OCI-LY1 (cell line): ENCODE measurements around the gene NOXO1.

Source experiments
- EZH2 ChIP-seq: fragments of 200-600 bp; sonication (generic), shearing (Covaris generic); IDR thresholded peaks from 2 replicates; pipeline ENCODE4 v1.8.0; 2017; ENCODE audit warnings: borderline replicate concordance, mixed run types, mild to moderate bottlenecking, antibody characterized with exemption, low read length, moderate library complexity, mixed read lengths
- TF ChIP-seq, protein P1 (sequence below): fragments of 200-600 bp; sonication (generic), shearing (Covaris generic); IDR thresholded peaks from 2 replicates; pipeline ENCODE4 v1.5.1; 2017; ENCODE audit warnings: mild to moderate bottlenecking, antibody characterized with exemption, low read length, moderate library complexity, mixed read lengths

DNA sequence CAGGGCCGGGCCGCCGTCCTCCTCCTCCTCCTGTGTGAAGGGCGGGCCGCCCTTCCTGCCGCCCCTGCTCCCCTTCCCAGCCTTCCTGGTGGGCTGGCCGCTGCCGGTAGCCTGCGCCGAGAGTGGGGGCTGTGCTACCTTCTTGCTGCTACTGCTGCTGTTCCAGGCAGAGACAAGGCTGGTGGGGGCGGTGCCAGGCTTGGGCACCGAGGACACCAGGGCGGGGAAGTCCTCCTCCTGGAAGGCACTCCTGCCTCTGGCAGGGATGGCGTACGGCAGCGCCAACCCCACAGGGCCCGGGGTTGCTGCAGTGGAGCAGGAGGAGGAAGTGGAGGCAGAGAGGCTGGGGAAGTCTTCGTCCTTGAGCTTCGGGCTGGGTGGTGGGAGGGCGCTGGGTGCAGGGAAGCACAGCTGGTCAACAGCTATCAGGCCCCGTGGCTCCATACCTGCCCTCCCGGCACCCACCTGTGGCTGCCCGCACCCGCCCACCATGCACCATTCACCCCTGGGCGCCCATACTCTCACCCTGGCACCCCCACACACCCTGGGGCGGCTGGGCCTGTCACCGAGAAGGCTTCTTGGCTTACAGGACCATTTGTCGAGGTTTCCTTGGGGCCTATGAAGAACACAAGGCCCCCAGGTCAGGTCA, 18.7 kb upstream of the NOXO1 start:
- no peak for TF ChIP-seq EZH2
- TF ChIP-seq, protein P1, sequence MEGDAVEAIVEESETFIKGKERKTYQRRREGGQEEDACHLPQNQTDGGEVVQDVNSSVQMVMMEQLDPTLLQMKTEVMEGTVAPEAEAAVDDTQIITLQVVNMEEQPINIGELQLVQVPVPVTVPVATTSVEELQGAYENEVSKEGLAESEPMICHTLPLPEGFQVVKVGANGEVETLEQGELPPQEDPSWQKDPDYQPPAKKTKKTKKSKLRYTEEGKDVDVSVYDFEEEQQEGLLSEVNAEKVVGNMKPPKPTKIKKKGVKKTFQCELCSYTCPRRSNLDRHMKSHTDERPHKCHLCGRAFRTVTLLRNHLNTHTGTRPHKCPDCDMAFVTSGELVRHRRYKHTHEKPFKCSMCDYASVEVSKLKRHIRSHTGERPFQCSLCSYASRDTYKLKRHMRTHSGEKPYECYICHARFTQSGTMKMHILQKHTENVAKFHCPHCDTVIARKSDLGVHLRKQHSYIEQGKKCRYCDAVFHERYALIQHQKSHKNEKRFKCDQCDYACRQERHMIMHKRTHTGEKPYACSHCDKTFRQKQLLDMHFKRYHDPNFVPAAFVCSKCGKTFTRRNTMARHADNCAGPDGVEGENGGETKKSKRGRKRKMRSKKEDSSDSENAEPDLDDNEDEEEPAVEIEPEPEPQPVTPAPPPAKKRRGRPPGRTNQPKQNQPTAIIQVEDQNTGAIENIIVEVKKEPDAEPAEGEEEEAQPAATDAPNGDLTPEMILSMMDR = no peak
